Cerebellar nuclear complex (tissue), 1 donor: ENCODE measurements around the gene TANGO2.
A peak's percentile ranks its signal among the peaks of the same experiment; 100 is the strongest.

Experiments used
- DNase-seq, 2 experiments: peaks; one replicate each; lab custom pipeline; 2025; lab: John Stamatoyannopoulos, UW

TANGO2 gene

GRCh38 chr22:20089226-20089976 is 68.5 kb downstream of the TANGO2 start:
- no peak for DNase-seq

GRCh38 chr22:20089977-20090729 is 69.2 kb downstream of the TANGO2 start:
- no peak for DNase-seq

GRCh38 chr22:20090730-20091240 is 69.9 kb downstream of the TANGO2 start:
- no peak for DNase-seq

GRCh38 chr22:20091690-20092476 is 71.0 kb downstream of the TANGO2 start:
- DNase-seq: no peak

- no peak for DNase-seq
Observed at GRCh38 chr22:20092477-20092854, 71.6 kb downstream of the TANGO2 start.

- peak; percentile 92 to 94 for DNase-seq
Observed at GRCh38 chr22:20093418-20094196, 72.7 kb downstream of the TANGO2 start.

- DNase-seq: no peak
Observed at GRCh38 chr22:20094197-20094807, 73.4 kb downstream of the TANGO2 start.

- DNase-seq: no peak
Observed at GRCh38 chr22:20095521-20095920, 74.6 kb downstream of the TANGO2 start.

- DNase-seq: no peak
Observed at GRCh38 chr22:20096574-20097420, 75.9 kb downstream of the TANGO2 start.

GRCh38 chr22:20099099-20099711 is 78.3 kb downstream of the TANGO2 start:
- no peak for DNase-seq

- DNase-seq: no peak
Observed at GRCh38 chr22:20101638-20102037, 80.7 kb downstream of the TANGO2 start.

- no peak for DNase-seq
Observed at GRCh38 chr22:20102203-20102780, 81.4 kb downstream of the TANGO2 start.

- no peak for DNase-seq
Observed at GRCh38 chr22:20105456-20106204, 84.7 kb downstream of the TANGO2 start.

- no peak for DNase-seq
Observed at GRCh38 chr22:20106205-20106848, 85.4 kb downstream of the TANGO2 start.

- DNase-seq: no peak
Observed at GRCh38 chr22:20106849-20107237, 85.9 kb downstream of the TANGO2 start.

GRCh38 chr22:20107471-20107901 is 86.6 kb downstream of the TANGO2 start:
- peak in 1 of 2 experiments; percentile 34 for DNase-seq

GRCh38 chr22:20107951-20108756 is 87.2 kb downstream of the TANGO2 start:
- DNase-seq: no peak
